Heart left ventricle (tissue), 16 donors: ENCODE data around the gene SIM1. TPM values are rescaled to one million over a fixed set of nuclear protein-coding genes. Genes with fewer than 3 reads are reported as not detected.

Experiments used
- ATAC-seq, 4 donors: fragments of 200-7000 bp; cut with Tn5 transposase; one replicate each; pipeline ENCODE4 v1.9.1; 2020 to 2022; ENCODE audit warnings: moderate library complexity in 4 of 4, mild to moderate bottlenecking in 3 of 4, moderate number of reproducible peaks in 1 of 4
- DNase-seq, 5 donors: peaks; one replicate each; pipeline ENCODE4 v3.0.0-alpha.2; 2020
- H3K27ac ChIP-seq, 12 donors: fragments of 200-600 bp; sonication (generic) in 4 of 12; one replicate each; pipeline versions ENCODE4 v1.5.0 to v1.8.0; 2016 to 2022; ENCODE audit warnings: mild to moderate bottlenecking in 2 of 12
- H3K27me3 ChIP-seq, 9 donors: fragments of 200-600 bp; sonication (generic) in 2 of 9; one replicate each; pipeline versions ENCODE4 v1.5.1 to v1.8.0; 2016 to 2022; ENCODE audit warnings: mild to moderate bottlenecking in 3 of 9
- H3K36me3 ChIP-seq, 9 donors: fragments of 200-600 bp; sonication (generic) in 2 of 9; one replicate each; pipeline versions ENCODE4 v1.5.0 to v1.8.0; 2018 to 2022; ENCODE audit warnings: mild to moderate bottlenecking in 2 of 9
- H3K4me1 ChIP-seq, 12 donors: fragments of 200-600 bp; sonication (generic) in 4 of 12; one replicate each; pipeline versions ENCODE4 v1.5.0 to v1.8.0; 2016 to 2022; ENCODE audit warnings: mild to moderate bottlenecking in 3 of 12
- H3K4me3 ChIP-seq, 12 donors: fragments of 200-600 bp; sonication (generic) in 4 of 12; one replicate each; pipeline versions ENCODE4 v1.5.0 to v1.8.0; 2017 to 2022; ENCODE audit warnings: mild to moderate bottlenecking in 9 of 12, moderate library complexity in 4 of 12
- H3K9me3 ChIP-seq, 12 donors: fragments of 200-600 bp; sonication (generic) in 4 of 12; one replicate each; pipeline versions ENCODE4 v1.5.0 to v1.8.0; 2016 to 2022; ENCODE audit warnings: mild to moderate bottlenecking in 1 of 12
- CTCF ChIP-seq, 12 donors: fragments of 200-600 bp; sonication (generic) in 4 of 12; IDR thresholded peaks; one replicate each; pipeline versions ENCODE4 v1.5.0 to v1.8.0; 2018 to 2022; ENCODE audit warnings: antibody characterized with exemption in 12 of 12, mild to moderate bottlenecking in 5 of 12
- POLR2A ChIP-seq, 2 donors: fragments of 450-650 bp; IDR thresholded peaks; one replicate each; pipeline ENCODE4 v1.6.1; 2017; ENCODE audit warnings: antibody characterized with exemption in 2 of 2, mild to moderate bottlenecking in 2 of 2, moderate library complexity in 2 of 2
- WGBS, 4 donors: extraction: QIAGEN DNeasy Blood & Tissue Kit in 2 of 4; methylation state at CpG; one replicate each; pipeline versions ENCODE4 v1.1.5 to v1.1.7; 2013 to 2018; 5-methylcytosine and 5-hydroxymethylcytosine counted together
- intact Hi-C, 10 donors: fragments of 100-400 bp; cut with DNase I; formaldehyde crosslinking; loops; one replicate each; pipeline versions ENCODE4 v1.11.1 to v1.14.2; 2022
- polyA plus RNA-seq, 2 donors: library from polyadenylated mRNA; stranded (reverse); fragments of 200-250 nt; gene quantifications; one replicate each; pipeline ENCODE4 v1.2.3, GENCODE V29; 2013
- total RNA-seq, 9 donors: library from RNA; depleted of rRNA in 2 of 9; stranded (reverse); fragments of >200 nt in 2 of 9; fragmentation: NEBNext Ultra II Directional in 3 of 9; extraction: Animal tissue kit (Norgen Biotek cat#: 25700) in 3 of 9; gene quantifications; one replicate each; pipeline versions ENCODE4 v1.1.0 to v1.2.4, GENCODE V29; 2016 to 2023
- donor health status: ischemic (EF 13 %, LVEDD 7.1; RV severe dilation, severe dysfunction).
- donor health status: healthy with polysubstance abuse.
- donor health status: DM: no; HTN: yes; CAD: no.
- donor health status: DM: no; HTN: no; CAD: no.
- donor health status: ischemic (EF 25% LVEDD 6.9; RV normal size, moderate dysfunction).
- donor health status: ischemic (EF 25% LVEDD 5.7; RV mildly dilated, moderate dysfunction).
- donor health status: healthy.
- donor health status: DM: yes; HTN: yes; CAD: no.
- donor health status: ischemic (EF 35%, LVEDD 5.7; RV mildly dilated, moderate dysfunction).
- donor health status: nonischemic (EF 11% LVEDD 7.7; RV severe dilation, severe dysfunction).
- donor health status: DM: yes; HTN: yes; CAD: no.
- donor health status: PGD.
- donor health status: ischemic (EF 29% LVEDD 5.4; RV normal size, mild dysfunction).
- donor health status: nonischemic (EF 23%, LVEDD 6.1; RV moderate dilation, normal function).

Gene SIM1
- total and polyA plus RNA-seq, 11 donors: 0.50 TPM; not detected in 10

DNA sequence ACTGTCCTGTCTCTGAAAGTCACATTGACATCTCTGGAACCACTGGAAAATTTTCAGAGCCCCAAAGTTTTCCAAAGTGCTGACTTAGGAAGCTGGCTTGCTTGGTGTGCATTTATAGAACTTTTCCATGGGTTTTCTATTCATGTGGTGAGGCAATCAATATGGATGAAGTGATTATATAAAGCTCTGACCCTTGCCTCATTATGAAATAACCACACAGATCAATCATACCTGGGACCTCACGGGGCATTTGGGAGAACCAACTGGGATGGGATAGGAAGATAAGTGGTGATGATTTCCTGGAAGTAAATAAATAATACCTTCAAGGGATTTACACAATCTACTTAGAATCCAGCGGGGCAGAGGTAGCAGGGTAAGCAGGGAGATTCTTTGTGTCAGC lies 22.9 kb upstream of the SIM1 start:
- WGBS, 4 donors: 86 to 95% (median 91%) methylated on average over 2 of the region's 2 CpGs
- DNase-seq (no peak), ATAC-seq (no peak)
- H3K36me3 ChIP-seq: no peaks in the 10 kb centered on the region
- intact Hi-C loops: loop anchor here in 3 of 10 donors (10.0 kb wide), 1 partner anchor 483 kb away; no protein-coding TSS in a partner anchor
- no peak overlapping the region for H3K4me3 ChIP-seq
- H3K27me3 ChIP-seq: peaks cover 0 to 24% (median 2%) of the 10 kb centered on the region in 9 donors
- H3K4me1 ChIP-seq: no peaks in the 10 kb centered on the region
- TF ChIP-seq CTCF (IDR thresholded peaks at IDR 0.05) (no peak), POLR2A (IDR thresholded peaks at IDR 0.05) (no peak)
- H3K9me3 ChIP-seq: no peaks in the 10 kb centered on the region
- H3K27ac ChIP-seq: no peak overlapping the region

- DNase-seq: no peak
- intact Hi-C loops: loop anchor here in 3 of 10 donors (10.0 kb wide), 1 partner anchor 480 kb away; no protein-coding TSS in a partner anchor
- H3K27me3 ChIP-seq: peaks cover 0 to 20% (median 0%) of the 10 kb centered on the region in 9 donors
- H3K4me1 ChIP-seq: no peaks in the 10 kb centered on the region
- TF ChIP-seq CTCF (IDR thresholded peaks at IDR 0.05) (no peak), POLR2A (IDR thresholded peaks at IDR 0.05) (no peak)
- no peak for ATAC-seq
- no peak overlapping the region for H3K4me3 ChIP-seq
- no peaks in the 10 kb centered on the region for H3K36me3 ChIP-seq
- no peak overlapping the region for H3K27ac ChIP-seq
- H3K9me3 ChIP-seq: no peaks in the 10 kb centered on the region
These were observed 20.5 kb upstream of the SIM1 start for GRCh38 chr6:100485268-100485667.

DNA sequence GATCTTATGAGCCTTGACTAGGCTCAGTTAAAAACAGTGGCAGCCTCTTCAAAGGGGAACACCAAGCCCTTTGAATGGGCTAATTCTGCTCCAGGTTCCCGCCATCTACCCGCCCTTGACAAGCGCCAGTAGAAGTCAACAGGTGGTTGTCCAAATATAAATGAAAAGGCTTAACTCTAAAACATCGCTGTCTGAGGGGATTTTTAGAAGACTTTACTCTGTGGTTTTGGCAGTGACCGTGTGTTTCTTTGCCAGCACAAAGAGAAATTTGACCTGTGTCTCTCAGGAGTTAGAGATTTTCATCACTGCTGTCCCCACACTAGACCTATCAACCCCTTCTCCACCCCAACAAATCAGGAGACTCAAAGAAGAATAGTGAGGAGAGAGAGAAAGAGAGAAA lies 19.8 kb upstream of the SIM1 start:
- intact Hi-C loops: loop anchor here in 5 of 10 donors (5.0 to 10.0 kb wide), 2 partner anchors 367 to 480 kb away; no protein-coding TSS in a partner anchor
- no peak for TF ChIP-seq CTCF (IDR thresholded peaks at IDR 0.05)
- no peak for TF ChIP-seq POLR2A (IDR thresholded peaks at IDR 0.05)
- DNase-seq (no peak), ATAC-seq (no peak)
- Histone ChIP-seq H3K27ac (no peak overlapping the region), H3K4me1 (no peaks in the 10 kb centered on the region), H3K36me3 (no peaks in the 10 kb centered on the region), H3K4me3 (no peak overlapping the region), H3K27me3 (peaks cover 0 to 20% (median 0%) of the 10 kb centered on the region in 9 donors), H3K9me3 (no peaks in the 10 kb centered on the region)
- 81 to 88% (median 82%) methylated on average over 5 of the region's 5 CpGs for WGBS, 4 donors

DNA sequence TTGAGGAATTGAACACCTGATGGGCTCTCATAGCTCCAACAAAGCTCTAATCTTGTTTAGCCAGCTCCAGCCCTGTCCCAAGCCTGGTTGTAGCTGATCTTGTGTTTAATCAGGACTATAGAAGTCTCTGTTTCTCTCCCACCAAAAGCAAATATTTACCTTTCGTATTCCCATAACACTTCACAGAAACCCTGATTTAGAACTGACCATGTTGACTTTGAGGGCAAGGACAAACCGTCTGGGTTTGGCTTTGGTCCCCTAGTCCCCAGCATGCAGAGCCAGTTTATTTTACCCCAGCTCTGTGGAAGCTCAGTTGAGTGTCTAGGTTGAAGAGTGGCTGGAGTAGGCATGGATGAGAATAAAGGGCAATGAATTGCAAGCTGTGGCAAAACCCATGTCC lies 18.0 kb upstream of the SIM1 start:
- intact Hi-C loops: loop anchor here in 5 of 10 donors (5.0 to 10.0 kb wide), 2 partner anchors 365 to 478 kb away; no protein-coding TSS in a partner anchor
- Histone ChIP-seq H3K4me1 (no peaks in the 10 kb centered on the region), H3K27me3 (peaks cover 0 to 27% (median 2%) of the 10 kb centered on the region in 9 donors), H3K4me3 (no peak overlapping the region), H3K27ac (no peak overlapping the region), H3K36me3 (no peaks in the 10 kb centered on the region), H3K9me3 (no peaks in the 10 kb centered on the region)
- 53 to 63% (median 59%) methylated on average over 2 of the region's 2 CpGs for WGBS, 4 donors
- ATAC-seq (no peak), DNase-seq (no peak)
- no peak for TF ChIP-seq POLR2A (IDR thresholded peaks at IDR 0.05)
- TF ChIP-seq CTCF (IDR thresholded peaks at IDR 0.05): no peak
